Hepatocyte (in vitro differentiated cells): ENCODE data around the gene PREX1. TPM values are rescaled to one million over a fixed set of nuclear protein-coding genes. Genes with fewer than 3 reads are reported as not detected.

Experiments used
- DNase-seq: peaks from one replicate; pipeline ENCODE4 v3.0.0-alpha.2; 2016; ENCODE audit warnings: low spot score
- H2AFZ ChIP-seq: fragments of 200-600 bp; sonication (generic); 2 replicates; pipeline ENCODE4 v1.6.0; 2016; ENCODE audit warnings: antibody characterized with exemption, mild to moderate bottlenecking
- H3K27ac ChIP-seq: fragments of 200-600 bp; sonication (generic); 2 replicates; pipeline ENCODE4 v1.5.1; 2016; ENCODE audit warnings: mild to moderate bottlenecking
- H3K27me3 ChIP-seq: fragments of 200-600 bp; sonication (generic); 2 replicates; pipeline ENCODE4 v1.6.1; 2016
- H3K36me3 ChIP-seq: fragments of 200-600 bp; sonication (generic); replicated peaks from 2 replicates; pipeline ENCODE4 v1.5.1; 2016; ENCODE audit warnings: low read depth; ENCODE audit not compliant: insufficient read depth
- H3K4me1 ChIP-seq: fragments of 200-600 bp; sonication (generic); 2 replicates; pipeline ENCODE4 v1.5.1; 2016; ENCODE audit warnings: mild to moderate bottlenecking, moderate library complexity; ENCODE audit not compliant: insufficient read depth
- H3K4me2 ChIP-seq: fragments of 200-600 bp; sonication (generic); 2 replicates; pipeline ENCODE4 v1.6.0; 2016
- H3K4me3 ChIP-seq: fragments of 200-600 bp; sonication (generic); 2 replicates; pipeline ENCODE4 v1.5.1; 2016; ENCODE audit warnings: mild to moderate bottlenecking
- H3K79me2 ChIP-seq: fragments of 200-600 bp; sonication (generic); 2 replicates; pipeline ENCODE4 v1.6.0; 2017; ENCODE audit warnings: mild to moderate bottlenecking
- H3K9me2 ChIP-seq: fragments of 200-600 bp; sonication (generic); replicated peaks from 2 replicates; pipeline ENCODE4 v1.6.0; 2017; ENCODE audit warnings: mild to moderate bottlenecking; ENCODE audit not compliant: insufficient read depth
- H3K9me3 ChIP-seq: fragments of 200-600 bp; sonication (generic); 2 replicates; pipeline ENCODE4 v1.5.1; 2016; ENCODE audit warnings: low read depth, mild to moderate bottlenecking
- H4K20me1 ChIP-seq: fragments of 200-600 bp; sonication (generic); 2 replicates; pipeline ENCODE4 v1.6.0; 2016; ENCODE audit warnings: mild to moderate bottlenecking; ENCODE audit not compliant: insufficient read depth, poor library complexity, severe bottlenecking
- EZH2 ChIP-seq: fragments of 200-600 bp; sonication (generic); IDR thresholded peaks from 2 replicates; pipeline ENCODE4 v1.6.1; 2016; ENCODE audit warnings: antibody characterized with exemption, mild to moderate bottlenecking, borderline replicate concordance
- EZH2phosphoT487 ChIP-seq: fragments of 200-600 bp; sonication (generic); IDR thresholded peaks from one replicate; pipeline ENCODE4 v1.6.1; 2018; ENCODE audit warnings: antibody characterized with exemption, mild to moderate bottlenecking, low read depth, moderate library complexity; ENCODE audit not compliant: unreplicated experiment, severe bottlenecking
- WGBS: methylation state at CpG from one replicate; pipeline ENCODE4 v1.1.6; 2016; ENCODE audit warnings: low lambda C conversion rate; ENCODE audit errors: missing lambda C conversion rate; 5-methylcytosine and 5-hydroxymethylcytosine counted together
- polyA plus RNA-seq: library from polyadenylated mRNA; unstranded; fragments of >200 nt; fragmentation: Nextera tagmentation; extraction: Ambion mirVana; gene quantifications from 2 replicates; pipeline ENCODE4 v1.2.1, GENCODE V29; 2016
- total RNA-seq: library from RNA; depleted of rRNA; stranded (reverse); fragments of >200 nt; gene quantifications from 2 replicates; pipeline ENCODE4 v1.2.3, GENCODE V29; 2014
- TF ChIP-seq, protein P1 (sequence below): fragments of 200-600 bp; sonication (generic); IDR thresholded peaks from 2 replicates; pipeline ENCODE4 v1.5.1; 2016; ENCODE audit warnings: antibody characterized with exemption, mild to moderate bottlenecking; ENCODE audit not compliant: poor library complexity

PREX1 gene
- total and polyA plus RNA-seq, 2 experiments from 2014 or later = 1.8 to 2.9 TPM

- no peaks in the 10 kb centered on the region for H4K20me1 ChIP-seq
- H3K9me3 ChIP-seq = no peaks in the 10 kb centered on the region
- H3K36me3 ChIP-seq = no peaks in the 10 kb centered on the region
- no peaks in the 10 kb centered on the region for H3K79me2 ChIP-seq
- H2AFZ ChIP-seq = no peak overlapping the region
- TF ChIP-seq, protein P1, sequence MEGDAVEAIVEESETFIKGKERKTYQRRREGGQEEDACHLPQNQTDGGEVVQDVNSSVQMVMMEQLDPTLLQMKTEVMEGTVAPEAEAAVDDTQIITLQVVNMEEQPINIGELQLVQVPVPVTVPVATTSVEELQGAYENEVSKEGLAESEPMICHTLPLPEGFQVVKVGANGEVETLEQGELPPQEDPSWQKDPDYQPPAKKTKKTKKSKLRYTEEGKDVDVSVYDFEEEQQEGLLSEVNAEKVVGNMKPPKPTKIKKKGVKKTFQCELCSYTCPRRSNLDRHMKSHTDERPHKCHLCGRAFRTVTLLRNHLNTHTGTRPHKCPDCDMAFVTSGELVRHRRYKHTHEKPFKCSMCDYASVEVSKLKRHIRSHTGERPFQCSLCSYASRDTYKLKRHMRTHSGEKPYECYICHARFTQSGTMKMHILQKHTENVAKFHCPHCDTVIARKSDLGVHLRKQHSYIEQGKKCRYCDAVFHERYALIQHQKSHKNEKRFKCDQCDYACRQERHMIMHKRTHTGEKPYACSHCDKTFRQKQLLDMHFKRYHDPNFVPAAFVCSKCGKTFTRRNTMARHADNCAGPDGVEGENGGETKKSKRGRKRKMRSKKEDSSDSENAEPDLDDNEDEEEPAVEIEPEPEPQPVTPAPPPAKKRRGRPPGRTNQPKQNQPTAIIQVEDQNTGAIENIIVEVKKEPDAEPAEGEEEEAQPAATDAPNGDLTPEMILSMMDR = no peak
- no peak for TF ChIP-seq EZH2
- TF ChIP-seq EZH2phosphoT487 = no peak
- no peak overlapping the region for H3K27ac ChIP-seq
- H3K4me2 ChIP-seq = no peak overlapping the region
- H3K4me1 ChIP-seq = peaks cover 18% of the 10 kb centered on the region
- DNase-seq = no peak
- no peak overlapping the region for H3K4me3 ChIP-seq
- no peaks in the 10 kb centered on the region for H3K27me3 ChIP-seq
- 50% methylated on average over 5 of the region's 5 CpGs for WGBS
- no peaks in the 10 kb centered on the region for H3K9me2 ChIP-seq
These were observed 245.2 kb downstream of the PREX1 start for GRCh38 chr20:48582673-48582985.

GRCh38 chr20:48581167-48581566 lies 246.6 kb downstream of the PREX1 start:
- Histone ChIP-seq H2AFZ (no peak overlapping the region), H3K4me3 (no peak overlapping the region), H3K36me3 (no peaks in the 10 kb centered on the region), H4K20me1 (no peaks in the 10 kb centered on the region), H3K9me3 (no peaks in the 10 kb centered on the region), H3K79me2 (no peaks in the 10 kb centered on the region), H3K4me1 (peaks cover 10% of the 10 kb centered on the region), H3K9me2 (no peaks in the 10 kb centered on the region), H3K27ac (no peak overlapping the region), H3K4me2 (no peak overlapping the region), H3K27me3 (no peaks in the 10 kb centered on the region)
- WGBS = 92% methylated on average over 5 of the region's 5 CpGs
- TF ChIP-seq EZH2phosphoT487 (no peak), EZH2 (no peak)
- TF ChIP-seq, protein P1 = no peak
- DNase-seq = no peak

DNA sequence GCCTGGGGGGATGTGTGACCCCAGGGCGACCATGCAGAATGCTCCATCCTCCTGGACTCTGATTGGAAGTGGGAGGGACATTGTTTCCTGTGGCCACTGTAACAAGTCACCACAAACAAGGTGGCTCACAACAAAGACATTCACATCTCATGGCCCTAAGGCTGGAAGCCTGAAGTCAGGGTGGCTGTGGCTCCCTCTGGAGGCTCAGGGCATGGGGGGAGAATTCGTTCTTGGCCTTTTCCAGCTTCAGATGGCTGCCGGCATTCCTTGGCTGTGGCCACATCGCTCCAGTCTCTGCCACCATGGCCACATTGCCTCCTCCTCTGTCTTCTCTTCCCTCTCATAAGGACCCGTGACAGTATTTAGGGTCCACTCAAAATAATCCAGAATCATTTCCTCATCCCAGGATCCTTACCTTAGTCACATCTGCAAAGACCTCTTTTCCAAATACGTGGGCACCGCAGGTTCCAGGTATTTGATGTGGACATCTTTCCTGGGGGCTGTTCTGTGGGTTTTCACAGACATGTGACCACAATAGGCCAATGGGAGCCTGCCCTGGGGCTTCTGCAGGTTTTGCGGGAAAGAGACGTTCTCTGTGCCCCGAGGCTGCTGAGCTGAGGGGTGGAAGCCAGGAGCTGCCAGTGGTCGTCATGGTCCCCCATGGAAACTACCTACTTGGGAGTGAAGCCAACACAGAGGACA lies 249.3 kb downstream of the PREX1 start:
- no peak overlapping the region for H3K4me3 ChIP-seq
- no peaks in the 10 kb centered on the region for H3K9me3 ChIP-seq
- no peaks in the 10 kb centered on the region for H3K9me2 ChIP-seq
- no peaks in the 10 kb centered on the region for H3K4me1 ChIP-seq
- no peak overlapping the region for H3K27ac ChIP-seq
- H4K20me1 ChIP-seq = no peaks in the 10 kb centered on the region
- no peaks in the 10 kb centered on the region for H3K79me2 ChIP-seq
- H3K27me3 ChIP-seq = no peaks in the 10 kb centered on the region
- no peak overlapping the region for H3K4me2 ChIP-seq
- TF ChIP-seq EZH2 (no peak), EZH2phosphoT487 (no peak)
- TF ChIP-seq, protein P1 = no peak
- no peak overlapping the region for H2AFZ ChIP-seq
- H3K36me3 ChIP-seq = no peaks in the 10 kb centered on the region
- no peak for DNase-seq
- WGBS = 85% methylated on average over 11 of the region's 11 CpGs

DNA sequence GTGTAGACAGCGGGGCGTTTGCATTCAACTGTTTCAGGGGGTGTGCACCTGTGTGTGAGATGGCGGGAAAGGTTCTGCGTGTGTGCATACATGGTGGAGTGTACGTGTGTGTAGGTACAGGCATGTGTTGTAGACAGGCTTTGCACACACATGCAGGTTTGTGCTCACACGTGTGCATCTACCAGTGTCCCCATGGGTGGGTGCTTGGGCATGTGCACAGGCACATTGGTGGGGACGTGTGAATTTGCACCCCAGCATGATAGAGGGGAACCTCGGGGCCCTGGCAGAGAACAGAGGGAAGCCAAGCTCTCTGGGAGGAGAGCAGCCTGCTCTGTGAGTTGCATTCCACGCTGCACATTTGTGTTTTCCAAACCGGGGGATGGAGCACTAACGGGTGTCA lies 250.2 kb downstream of the PREX1 start:
- Histone ChIP-seq H3K4me1 (no peaks in the 10 kb centered on the region), H3K4me3 (no peak overlapping the region), H3K27me3 (no peaks in the 10 kb centered on the region), H3K4me2 (no peak overlapping the region), H3K36me3 (no peaks in the 10 kb centered on the region), H3K27ac (no peak overlapping the region), H3K9me2 (no peaks in the 10 kb centered on the region), H3K9me3 (no peaks in the 10 kb centered on the region), H3K79me2 (no peaks in the 10 kb centered on the region), H2AFZ (no peak overlapping the region), H4K20me1 (no peaks in the 10 kb centered on the region)
- no peak for TF ChIP-seq EZH2
- TF ChIP-seq, protein P1 = no peak
- no peak for TF ChIP-seq EZH2phosphoT487
- DNase-seq = no peak
- 77% methylated on average over 11 of the region's 11 CpGs for WGBS
